Myocyte (in vitro differentiated cells): ENCODE results near the gene ZBTB48. TPM values are rescaled to one million over a fixed set of nuclear protein-coding genes. Genes with fewer than 3 reads are reported as not detected.
A peak's percentile ranks its signal among the peaks of the same experiment; 100 is the strongest.

Experiments
- DNase-seq: peaks from one replicate; pipeline ENCODE4 v3.0.0-alpha.2; 2012; ENCODE audit warnings: low read depth
- total RNA-seq: library from RNA; depleted of rRNA; stranded (reverse); fragments of >200 nt; gene quantifications from 2 replicates; pipeline ENCODE4 v1.2.3, GENCODE V29; 2014

Gene ZBTB48
- total RNA-seq, 1 donor from 2014 or later = 14.0 TPM

- DNase-seq = no peak
Measured at GRCh38 chr1:6572653-6573383, 7.0 kb upstream of the ZBTB48 start.

GRCh38 chr1:6574025-6574620 is 5.7 kb upstream of the ZBTB48 start:
- no peak for DNase-seq

GRCh38 chr1:6574818-6575217 is 5.0 kb upstream of the ZBTB48 start:
- DNase-seq = no peak

- DNase-seq = no peak
Measured at GRCh38 chr1:6577831-6578525, 1.8 kb upstream of the ZBTB48 start.

- no peak for DNase-seq
Measured at GRCh38 chr1:6578624-6579373, 995 bp upstream of the ZBTB48 start.

DNA sequence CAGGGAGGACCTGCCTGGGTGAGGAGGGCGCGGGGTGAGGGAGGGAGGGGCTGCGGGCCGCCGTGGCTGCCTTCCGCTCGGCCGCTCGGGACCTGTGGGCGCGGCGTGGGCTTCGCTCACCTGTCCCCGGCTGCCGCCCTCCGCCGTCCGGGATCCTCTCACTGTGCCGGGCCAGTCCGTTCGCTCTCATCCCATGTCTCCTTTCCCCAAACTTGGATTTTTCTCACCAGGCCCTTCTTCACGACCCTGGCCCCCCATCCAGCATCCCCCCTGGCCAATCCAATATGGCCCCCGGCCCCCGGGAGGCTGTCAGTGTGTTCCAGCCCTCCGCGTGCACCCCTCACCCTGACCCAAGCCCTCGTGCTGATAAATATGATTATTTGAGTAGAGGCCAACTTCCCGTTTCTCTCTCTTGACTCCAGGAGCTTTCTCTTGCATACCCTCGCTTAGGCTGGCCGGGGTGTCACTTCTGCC is 362 bp downstream of the ZBTB48 start:
- DNase-seq = no peak

DNA sequence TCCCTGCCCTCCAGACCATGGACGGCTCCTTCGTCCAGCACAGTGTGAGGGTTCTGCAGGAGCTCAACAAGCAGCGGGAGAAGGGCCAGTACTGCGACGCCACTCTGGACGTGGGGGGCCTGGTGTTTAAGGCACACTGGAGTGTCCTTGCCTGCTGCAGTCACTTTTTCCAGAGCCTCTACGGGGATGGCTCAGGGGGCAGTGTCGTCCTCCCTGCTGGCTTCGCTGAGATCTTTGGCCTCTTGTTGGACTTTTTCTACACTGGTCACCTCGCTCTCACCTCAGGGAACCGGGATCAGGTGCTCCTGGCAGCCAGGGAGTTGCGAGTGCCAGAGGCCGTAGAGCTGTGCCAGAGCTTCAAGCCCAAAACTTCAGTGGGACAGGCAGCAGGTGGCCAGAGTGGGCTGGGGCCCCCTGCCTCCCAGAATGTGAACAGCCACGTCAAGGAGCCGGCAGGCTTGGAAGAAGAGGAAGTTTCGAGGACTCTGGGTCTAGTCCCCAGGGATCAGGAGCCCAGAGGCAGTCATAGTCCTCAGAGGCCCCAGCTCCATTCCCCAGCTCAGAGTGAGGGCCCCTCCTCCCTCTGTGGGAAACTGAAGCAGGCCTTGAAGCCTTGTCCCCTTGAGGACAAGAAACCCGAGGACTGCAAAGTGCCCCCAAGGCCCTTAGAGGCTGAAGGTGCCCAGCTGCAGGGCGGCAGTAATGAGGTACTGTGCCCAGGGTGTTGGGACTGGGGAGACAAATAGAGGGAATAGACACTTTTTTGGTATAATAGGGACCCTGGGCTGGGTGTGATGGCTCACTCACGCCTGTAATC is 1.0 kb downstream of the ZBTB48 start:
- DNase-seq = no peak

- no peak for DNase-seq
Measured at GRCh38 chr1:6581561-6582305, 1.9 kb downstream of the ZBTB48 start.

DNA sequence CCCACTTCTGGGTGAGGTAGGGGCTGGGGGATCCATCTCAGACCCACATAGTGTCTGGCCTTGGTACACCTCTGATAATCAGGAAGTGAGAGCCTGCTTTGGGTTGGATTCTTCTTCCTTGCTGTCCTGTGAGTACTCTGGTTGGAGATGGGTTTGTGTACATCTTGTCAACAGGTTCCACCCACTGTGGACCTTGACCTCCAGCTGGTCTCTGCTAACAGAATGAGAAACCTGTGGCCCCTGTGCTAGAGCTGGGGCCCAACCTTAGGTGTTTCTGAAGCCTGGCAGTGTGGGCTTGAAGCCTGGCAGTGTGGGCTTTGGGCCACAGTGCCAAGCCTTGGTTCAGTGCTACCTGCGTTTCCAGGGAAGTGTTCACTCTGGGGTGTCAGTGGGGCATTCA is 2.6 kb downstream of the ZBTB48 start:
- no peak for DNase-seq

GRCh38 chr1:6584126-6585080 is 4.6 kb downstream of the ZBTB48 start:
- DNase-seq = no peak

GRCh38 chr1:6585081-6585722 is 5.4 kb downstream of the ZBTB48 start:
- no peak for DNase-seq

DNA sequence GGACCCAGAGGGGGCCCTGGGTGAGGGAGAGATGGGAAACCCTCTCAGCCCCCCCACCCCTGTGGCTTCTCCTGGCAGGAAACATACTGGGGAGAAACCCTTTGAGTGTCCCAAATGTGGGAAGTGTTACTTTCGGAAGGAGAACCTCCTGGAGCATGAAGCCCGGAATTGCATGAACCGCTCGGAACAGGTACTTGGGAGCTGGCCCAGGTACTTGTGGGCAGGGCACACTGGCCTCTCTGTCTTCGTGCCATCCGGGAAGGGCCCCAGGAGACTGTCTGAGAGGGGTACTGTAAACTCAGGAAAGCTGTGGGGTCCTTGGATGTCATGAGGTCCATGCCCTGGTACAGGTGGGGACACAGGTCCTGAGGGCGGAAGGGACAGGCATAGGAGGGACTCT is 6.0 kb downstream of the ZBTB48 start:
- no peak for DNase-seq

GRCh38 chr1:6586404-6586816 is 6.6 kb downstream of the ZBTB48 start:
- DNase-seq = no peak

DNA sequence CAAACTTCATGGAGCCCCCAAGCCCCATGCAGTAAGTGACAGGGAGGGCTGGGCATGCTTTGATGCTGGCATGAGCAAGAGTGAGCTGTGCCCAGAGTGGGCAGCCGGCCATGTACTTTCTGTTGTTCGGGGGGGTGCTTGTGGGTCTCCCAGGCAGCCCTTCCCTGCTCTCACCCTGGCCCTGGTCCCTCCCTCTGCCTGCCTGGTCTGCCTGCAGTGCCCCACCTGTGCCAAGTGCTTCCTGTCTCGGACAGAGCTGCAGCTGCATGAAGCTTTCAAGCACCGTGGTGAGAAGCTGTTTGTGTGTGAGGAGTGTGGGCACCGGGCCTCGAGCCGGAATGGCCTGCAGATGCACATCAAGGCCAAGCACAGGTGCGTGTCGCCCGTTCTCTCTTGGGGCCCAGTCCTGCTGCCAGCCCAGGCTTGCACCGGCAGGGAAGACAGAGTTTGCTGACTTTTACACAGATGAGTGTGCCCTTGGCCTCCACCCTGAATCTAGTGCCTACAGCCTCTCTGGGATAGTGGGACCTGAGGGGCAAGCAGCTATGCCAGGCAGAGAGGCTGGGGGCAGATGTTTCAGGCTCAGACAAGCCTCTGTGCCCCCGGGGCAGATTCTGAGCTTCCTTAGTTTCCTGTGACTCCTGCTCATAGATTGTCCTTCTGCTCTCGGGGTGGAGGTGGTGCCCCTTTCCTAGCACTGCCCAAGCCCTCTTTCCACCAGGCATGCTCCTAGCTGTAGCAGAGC is 7.6 kb downstream of the ZBTB48 start:
- peak; percentile 56 for DNase-seq

GRCh38 chr1:6588128-6588892 is 8.5 kb downstream of the ZBTB48 start:
- no peak for DNase-seq

- DNase-seq = peak; percentile 92
Measured at GRCh38 chr1:6588893-6589520, 9.2 kb downstream of the ZBTB48 start.
